Measurements from ENCODE around the gene ZNF222.

The ZNF222 gene

GRCh38 chr19:44019498-44019897, 5.7 kb upstream of the ZNF222 start:
- DNase-seq (ENCODE audit: low read depth, low spot score): no peak
- H3K4me3 ChIP-seq (ENCODE audit: low read depth, low read length): no peak overlapping the region
- in situ Hi-C loops (cut with HindIII; ENCODE audit: low sequenced_read_pairs): no loop called here
- TF ChIP-seq, protein P1, sequence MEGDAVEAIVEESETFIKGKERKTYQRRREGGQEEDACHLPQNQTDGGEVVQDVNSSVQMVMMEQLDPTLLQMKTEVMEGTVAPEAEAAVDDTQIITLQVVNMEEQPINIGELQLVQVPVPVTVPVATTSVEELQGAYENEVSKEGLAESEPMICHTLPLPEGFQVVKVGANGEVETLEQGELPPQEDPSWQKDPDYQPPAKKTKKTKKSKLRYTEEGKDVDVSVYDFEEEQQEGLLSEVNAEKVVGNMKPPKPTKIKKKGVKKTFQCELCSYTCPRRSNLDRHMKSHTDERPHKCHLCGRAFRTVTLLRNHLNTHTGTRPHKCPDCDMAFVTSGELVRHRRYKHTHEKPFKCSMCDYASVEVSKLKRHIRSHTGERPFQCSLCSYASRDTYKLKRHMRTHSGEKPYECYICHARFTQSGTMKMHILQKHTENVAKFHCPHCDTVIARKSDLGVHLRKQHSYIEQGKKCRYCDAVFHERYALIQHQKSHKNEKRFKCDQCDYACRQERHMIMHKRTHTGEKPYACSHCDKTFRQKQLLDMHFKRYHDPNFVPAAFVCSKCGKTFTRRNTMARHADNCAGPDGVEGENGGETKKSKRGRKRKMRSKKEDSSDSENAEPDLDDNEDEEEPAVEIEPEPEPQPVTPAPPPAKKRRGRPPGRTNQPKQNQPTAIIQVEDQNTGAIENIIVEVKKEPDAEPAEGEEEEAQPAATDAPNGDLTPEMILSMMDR (IDR thresholded peaks at IDR 0.05; ENCODE audit: low read depth, low read length): no peak

DNA sequence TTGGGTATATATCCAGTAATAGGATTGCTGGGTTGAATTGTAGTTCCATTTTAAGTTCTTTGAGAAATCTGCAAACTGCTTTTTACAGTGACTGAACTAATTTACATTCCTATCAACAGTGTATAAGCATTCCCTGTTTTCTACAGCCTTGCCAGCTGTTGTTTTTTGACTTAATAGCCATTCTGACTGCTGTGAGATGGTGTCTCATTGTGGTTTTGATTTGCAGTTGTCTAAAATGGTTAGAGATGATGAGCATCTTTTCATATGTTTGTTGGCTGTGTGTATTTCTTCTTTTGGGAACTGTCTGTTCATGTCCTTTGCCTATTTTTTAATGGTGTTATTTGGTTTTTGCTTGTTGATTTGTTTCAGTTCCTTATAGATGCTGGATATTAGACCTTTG, 4.0 kb upstream of the ZNF222 start:
- H3K4me3 ChIP-seq (ENCODE audit: low read depth, low read length): no peak overlapping the region
- TF ChIP-seq, protein P1 (IDR thresholded peaks at IDR 0.05; ENCODE audit: low read depth, low read length): no peak
- no peak for DNase-seq (ENCODE audit: low read depth, low spot score)
- in situ Hi-C loops (cut with HindIII; ENCODE audit: low sequenced_read_pairs): no loop called here

- TF ChIP-seq, protein P1 (IDR thresholded peaks at IDR 0.05; ENCODE audit: low read depth, low read length): no peak
- no peak for DNase-seq (ENCODE audit: low read depth, low spot score)
- peak overlapping the region; percentile 70 for H3K4me3 ChIP-seq (ENCODE audit: low read depth, low read length)
- in situ Hi-C loops (cut with HindIII; ENCODE audit: low sequenced_read_pairs): no loop called here
Observed at GRCh38 chr19:44024900-44025216, 321 bp upstream of the ZNF222 start.

- TF ChIP-seq, protein P1 (IDR thresholded peaks at IDR 0.05; ENCODE audit: low read depth, low read length): no peak
- no peak overlapping the region for H3K4me3 ChIP-seq (ENCODE audit: low read depth, low read length)
- DNase-seq (ENCODE audit: low read depth, low spot score): no peak
- in situ Hi-C loops (cut with HindIII; ENCODE audit: low sequenced_read_pairs): no loop called here
Observed at GRCh38 chr19:44026622-44027021, 1.4 kb downstream of the ZNF222 start.

DNA sequence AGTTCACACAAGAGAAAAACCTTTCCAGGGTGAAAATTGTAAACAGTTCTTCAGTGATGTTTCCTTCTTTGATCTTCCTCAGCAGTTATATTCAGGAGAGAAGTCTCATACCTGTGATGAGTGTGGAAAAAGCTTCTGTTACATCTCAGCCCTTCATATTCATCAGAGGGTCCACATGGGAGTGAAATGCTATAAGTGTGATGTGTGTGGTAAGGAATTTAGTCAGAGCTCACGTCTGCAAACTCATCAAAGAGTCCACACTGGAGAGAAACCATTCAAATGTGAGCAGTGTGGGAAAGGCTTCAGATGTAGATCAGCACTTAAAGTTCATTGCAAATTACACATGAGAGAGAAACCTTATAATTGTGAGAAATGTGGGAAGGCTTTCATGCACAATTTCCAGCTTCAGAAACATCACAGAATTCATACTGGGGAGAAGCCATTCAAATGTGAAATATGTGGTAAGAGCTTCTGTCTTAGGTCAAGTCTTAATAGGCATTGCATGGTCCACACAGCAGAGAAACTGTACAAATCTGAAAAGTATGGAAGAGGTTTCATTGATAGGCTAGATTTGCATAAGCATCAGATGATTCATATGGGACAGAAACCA, 6.9 kb downstream of the ZNF222 start:
- TF ChIP-seq, protein P1 (IDR thresholded peaks at IDR 0.05; ENCODE audit: low read depth, low read length): no peak
- in situ Hi-C loops (cut with HindIII; ENCODE audit: low sequenced_read_pairs): no loop called here
- DNase-seq (ENCODE audit: low read depth, low spot score): no peak
- H3K4me3 ChIP-seq (ENCODE audit: low read depth, low read length): no peak overlapping the region

GRCh38 chr19:44042147-44042546, 17.0 kb downstream of the ZNF222 start:
- in situ Hi-C loops (cut with HindIII; ENCODE audit: low sequenced_read_pairs): no loop called here
- no peak for DNase-seq (ENCODE audit: low read depth, low spot score)
- TF ChIP-seq, protein P1 (IDR thresholded peaks at IDR 0.05; ENCODE audit: low read depth, low read length): no peak
- no peak overlapping the region for H3K4me3 ChIP-seq (ENCODE audit: low read depth, low read length)
